Measurements from ENCODE around the gene HSPG2.
"Not testable (repeated sequence)": the region's sequence is repeated elsewhere in the genome, so short reads cannot be mapped to it uniquely, and the experiment has no call there.

Gene HSPG2

GRCh38 chr1:21823980-21824702 is 113.0 kb downstream of the HSPG2 start:
- no peak for DNase-seq

GRCh38 chr1:21823206-21823979 is 113.7 kb downstream of the HSPG2 start:
- no peak for DNase-seq

GRCh38 chr1:21822349-21822748 is 114.8 kb downstream of the HSPG2 start:
- no peak for DNase-seq

GRCh38 chr1:21821385-21822019 is 115.6 kb downstream of the HSPG2 start:
- no peak for DNase-seq

- DNase-seq = no peak
Measured at GRCh38 chr1:21820597-21821232, 116.4 kb downstream of the HSPG2 start.

- DNase-seq = no peak
Measured at GRCh38 chr1:21818656-21819055, 118.5 kb downstream of the HSPG2 start.

- no peak for DNase-seq
Measured at GRCh38 chr1:21816602-21817302, 120.4 kb downstream of the HSPG2 start.

GRCh38 chr1:21815724-21816321 is 121.3 kb downstream of the HSPG2 start:
- no peak for DNase-seq

GRCh38 chr1:21814981-21815582 is 122.0 kb downstream of the HSPG2 start:
- no peak for DNase-seq

GRCh38 chr1:21814241-21814918 is 122.7 kb downstream of the HSPG2 start:
- peak in 1 of 2 experiments; percentile 23 for DNase-seq

- DNase-seq = no peak
Measured at GRCh38 chr1:21813542-21813941, 123.6 kb downstream of the HSPG2 start.

GRCh38 chr1:21811875-21812305 is 125.2 kb downstream of the HSPG2 start, which contains the start of gene LDLRAD2:
Gene LDLRAD2, plus strand, starts transcription at chr1:21812265. Its CDS starts 187 bp downstream, at chr1:21812452.
- DNase-seq = no peak

- no peak for DNase-seq
Measured at GRCh38 chr1:21804536-21804935, 132.6 kb downstream of the HSPG2 start.

- no peak for DNase-seq
Measured at GRCh38 chr1:21801100-21801499, 136.0 kb downstream of the HSPG2 start.

GRCh38 chr1:21799730-21800129 is 137.4 kb downstream of the HSPG2 start:
- DNase-seq = no peak

GRCh38 chr1:21795075-21795474 is 142.0 kb downstream of the HSPG2 start:
- DNase-seq = no peak

GRCh38 chr1:21794656-21795055 is 142.5 kb downstream of the HSPG2 start:
- no peak for DNase-seq

GRCh38 chr1:21793104-21793503 is 144.0 kb downstream of the HSPG2 start:
- no peak for DNase-seq

GRCh38 chr1:21786640-21787039 is 150.5 kb downstream of the HSPG2 start:
- DNase-seq = no peak

- DNase-seq = not testable (repeated sequence)
Measured at GRCh38 chr1:21785764-21786163, 151.3 kb downstream of the HSPG2 start.

All from NCI-H524 (cell line).